Spleen (tissue), 11 donors: ENCODE data around the gene DAB1. TPM values are rescaled to one million over a fixed set of nuclear protein-coding genes. Genes with fewer than 3 reads are reported as not detected.

Experiments used
- DNase-seq: peaks from one replicate; pipeline ENCODE4 v3.0.0-alpha.2; 2020
- H3K27ac ChIP-seq, 8 donors: fragments of 200-600 bp; sonication (generic) in 7 of 8; 1 replicate in 4 of 8; 2 replicates in 4 of 8; pipeline versions ENCODE4 v1.5.0 to v1.8.0; 2016 to 2021; ENCODE audit warnings: inconsistent platforms in 4 of 8, mild to moderate bottlenecking in 4 of 8, moderate library complexity in 1 of 8
- H3K27me3 ChIP-seq, 7 donors: fragments of 200-600 bp; sonication (generic) in 6 of 7; replicated peaks in 1 of 7; 1 replicate in 4 of 7; 2 replicates in 3 of 7; pipeline versions ENCODE4 v1.5.0 to v1.8.0; 2016 to 2021; ENCODE audit warnings: inconsistent platforms in 3 of 7, mild to moderate bottlenecking in 1 of 7
- H3K36me3 ChIP-seq, 6 donors: fragments of 200-600 bp; sonication (generic) in 5 of 6; 1 replicate in 4 of 6; 2 replicates in 2 of 6; pipeline versions ENCODE4 v1.5.0 to v1.8.0; 2016 to 2021; ENCODE audit warnings: inconsistent platforms in 2 of 6
- H3K4me1 ChIP-seq, 6 donors: fragments of 200-600 bp; sonication (generic) in 5 of 6; 1 replicate in 3 of 6; 2 replicates in 3 of 6; pipeline versions ENCODE4 v1.5.0 to v1.8.0; 2016 to 2021; ENCODE audit warnings: inconsistent platforms in 3 of 6
- H3K4me3 ChIP-seq, 8 donors: fragments of 200-600 bp; sonication (generic) in 7 of 8; 1 replicate in 4 of 8; 2 replicates in 4 of 8; pipeline versions ENCODE4 v1.5.0 to v1.8.0; 2016 to 2021; ENCODE audit warnings: inconsistent platforms in 4 of 8, mild to moderate bottlenecking in 4 of 8, moderate library complexity in 2 of 8
- H3K9me3 ChIP-seq, 8 donors: fragments of 200-600 bp; sonication (generic) in 7 of 8; 1 replicate in 4 of 8; 2 replicates in 4 of 8; pipeline versions ENCODE4 v1.5.0 to v1.8.0; 2016 to 2021; ENCODE audit warnings: inconsistent platforms in 4 of 8
- POLR2A ChIP-seq, 3 donors: fragments of 450-650 bp; IDR thresholded peaks; one replicate each; pipeline ENCODE4 v1.5.1; 2017; ENCODE audit warnings: antibody characterized with exemption in 3 of 3, mild to moderate bottlenecking in 1 of 3
- POLR2AphosphoS5 ChIP-seq, 3 donors: sonication (generic); formaldehyde crosslinking; IDR thresholded peaks; one replicate each; pipeline ENCODE4 v1.5.1; 2017; ENCODE audit warnings: antibody characterized with exemption in 3 of 3
- WGBS, 5 donors: extraction: QIAGEN DNeasy Blood & Tissue Kit in 3 of 5; methylation state at CpG; one replicate each; pipeline versions ENCODE4 v1.1.5 to v1.1.7; 2013 to 2018; 5-methylcytosine and 5-hydroxymethylcytosine counted together
- intact Hi-C: fragments of 100-400 bp; cut with DNase I; formaldehyde crosslinking; loops from one replicate; pipeline ENCODE4 v1.15.0; 2023; ENCODE audit warnings: low total_unique reads
- polyA plus RNA-seq, 3 donors: library from polyadenylated mRNA; stranded (reverse); fragments of 200-250 nt; gene quantifications; one replicate each; pipeline ENCODE4 v1.2.1, GENCODE V29; 2013
- total RNA-seq, 7 donors: library from RNA; depleted of rRNA in 3 of 7; stranded (reverse); fragments of >200 nt in 3 of 7; fragmentation: NEBNext Ultra II Directional in 4 of 7; extraction: Animal tissue kit (Norgen Biotek cat#: 25700) in 4 of 7; gene quantifications; one replicate each; pipeline versions ENCODE4 v1.1.0 to v1.2.1, GENCODE V29; 2016 to 2021
- TF ChIP-seq, protein P1 (sequence below), 11 experiments: fragments of 200-600 bp in 7 of 11; fragments of 450-650 bp in 4 of 11; sonication (generic) in 4 of 11; IDR thresholded peaks in 8 of 11; conservative IDR thresholded peaks in 3 of 11; 1 replicate in 7 of 11; 2 replicates in 4 of 11; pipeline versions ENCODE4 v1.4.0 to v1.8.0; 2016 to 2021; ENCODE audit warnings: antibody characterized with exemption in 11 of 11, inconsistent platforms in 4 of 11, mild to moderate bottlenecking in 1 of 11
- donor health status: healthy with polysubstance abuse.
- donor health status: DM: no; HTN: no; CAD: no; lungs with moderate emphysema.
- donor health status: DM: no; HTN: no; CAD: no.
- donor health status: Bipolar disorder and iron deficiency.
- donor health status: healthy.
- donor health status: DM: no; HTN: no; CAD: no.
- donor health status: DM: yes; HTN: yes; CAD: no.

The DAB1 gene
- total and polyA plus RNA-seq, 10 donors, result 0.03 to 0.70 (median 0.26) TPM; not detected in 1

DNA sequence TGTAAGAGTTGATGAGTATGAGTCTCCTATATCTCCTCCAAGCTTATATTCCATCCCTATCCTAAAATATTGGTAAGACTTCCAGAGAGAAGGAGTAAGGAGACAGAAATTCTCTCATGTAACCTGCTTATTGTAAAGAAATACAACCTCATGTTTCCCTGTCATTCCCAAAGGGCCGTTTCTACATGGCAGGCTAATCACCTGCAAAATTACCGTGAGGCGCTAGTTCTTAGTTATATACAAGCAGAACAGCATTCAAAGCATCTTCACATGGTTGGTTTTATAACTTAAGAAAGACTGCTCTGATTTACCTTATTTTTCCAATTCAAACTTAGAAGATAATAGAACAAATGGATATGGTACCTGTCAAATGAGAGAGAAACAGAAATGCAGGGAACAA lies 42.9 kb downstream of the DAB1 start:
- TF ChIP-seq, protein P1, sequence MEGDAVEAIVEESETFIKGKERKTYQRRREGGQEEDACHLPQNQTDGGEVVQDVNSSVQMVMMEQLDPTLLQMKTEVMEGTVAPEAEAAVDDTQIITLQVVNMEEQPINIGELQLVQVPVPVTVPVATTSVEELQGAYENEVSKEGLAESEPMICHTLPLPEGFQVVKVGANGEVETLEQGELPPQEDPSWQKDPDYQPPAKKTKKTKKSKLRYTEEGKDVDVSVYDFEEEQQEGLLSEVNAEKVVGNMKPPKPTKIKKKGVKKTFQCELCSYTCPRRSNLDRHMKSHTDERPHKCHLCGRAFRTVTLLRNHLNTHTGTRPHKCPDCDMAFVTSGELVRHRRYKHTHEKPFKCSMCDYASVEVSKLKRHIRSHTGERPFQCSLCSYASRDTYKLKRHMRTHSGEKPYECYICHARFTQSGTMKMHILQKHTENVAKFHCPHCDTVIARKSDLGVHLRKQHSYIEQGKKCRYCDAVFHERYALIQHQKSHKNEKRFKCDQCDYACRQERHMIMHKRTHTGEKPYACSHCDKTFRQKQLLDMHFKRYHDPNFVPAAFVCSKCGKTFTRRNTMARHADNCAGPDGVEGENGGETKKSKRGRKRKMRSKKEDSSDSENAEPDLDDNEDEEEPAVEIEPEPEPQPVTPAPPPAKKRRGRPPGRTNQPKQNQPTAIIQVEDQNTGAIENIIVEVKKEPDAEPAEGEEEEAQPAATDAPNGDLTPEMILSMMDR (IDR thresholded peaks at IDR 0.05 in 8 of 11, conservative IDR thresholded peaks at IDR 0.05 in 3 of 11), result no peak
- no peak for TF ChIP-seq POLR2A (IDR thresholded peaks at IDR 0.05)
- TF ChIP-seq POLR2AphosphoS5 (IDR thresholded peaks at IDR 0.05), result no peak
- Histone ChIP-seq H3K4me3 (no peak overlapping the region), H3K27ac (no peak overlapping the region), H3K27me3 (no peaks in the 10 kb centered on the region), H3K36me3 (no peaks in the 10 kb centered on the region), H3K9me3 (no peaks in the 10 kb centered on the region), H3K4me1 (no peaks in the 10 kb centered on the region)
- 80 to 94% (median 84%) methylated on average over 3 of the region's 3 CpGs for WGBS, 5 donors
- intact Hi-C loops, result no loop called here
- no peak for DNase-seq

DNA sequence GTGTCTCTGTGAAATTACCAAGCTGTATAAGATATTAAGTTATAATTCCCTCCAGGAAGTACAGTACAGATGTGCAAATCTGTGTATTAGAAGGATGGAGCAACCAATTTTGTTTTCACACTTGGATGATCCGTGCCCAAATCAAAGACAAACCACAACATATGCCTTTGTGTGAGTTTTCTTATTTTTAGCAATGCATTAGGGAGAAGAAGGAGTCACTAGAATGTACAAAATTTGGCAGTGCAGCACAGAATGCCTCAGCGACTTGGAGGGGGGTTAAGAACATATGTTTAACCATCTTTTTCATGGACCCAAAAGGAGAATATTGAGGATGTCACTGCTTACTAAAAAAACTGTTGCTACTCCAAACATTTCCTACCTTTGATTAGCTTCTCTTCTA lies 45.3 kb downstream of the DAB1 start:
- Histone ChIP-seq H3K9me3 (no peaks in the 10 kb centered on the region), H3K4me1 (no peaks in the 10 kb centered on the region), H3K27ac (no peak overlapping the region), H3K4me3 (no peak overlapping the region), H3K27me3 (no peaks in the 10 kb centered on the region), H3K36me3 (no peaks in the 10 kb centered on the region)
- 67 to 86% (median 81%) methylated on average over 2 of the region's 2 CpGs for WGBS, 5 donors
- intact Hi-C loops, result no loop called here
- DNase-seq, result no peak
- no peak for TF ChIP-seq POLR2AphosphoS5 (IDR thresholded peaks at IDR 0.05)
- TF ChIP-seq, protein P1 (IDR thresholded peaks at IDR 0.05 in 8 of 11, conservative IDR thresholded peaks at IDR 0.05 in 3 of 11), result no peak
- TF ChIP-seq POLR2A (IDR thresholded peaks at IDR 0.05), result no peak

DNA sequence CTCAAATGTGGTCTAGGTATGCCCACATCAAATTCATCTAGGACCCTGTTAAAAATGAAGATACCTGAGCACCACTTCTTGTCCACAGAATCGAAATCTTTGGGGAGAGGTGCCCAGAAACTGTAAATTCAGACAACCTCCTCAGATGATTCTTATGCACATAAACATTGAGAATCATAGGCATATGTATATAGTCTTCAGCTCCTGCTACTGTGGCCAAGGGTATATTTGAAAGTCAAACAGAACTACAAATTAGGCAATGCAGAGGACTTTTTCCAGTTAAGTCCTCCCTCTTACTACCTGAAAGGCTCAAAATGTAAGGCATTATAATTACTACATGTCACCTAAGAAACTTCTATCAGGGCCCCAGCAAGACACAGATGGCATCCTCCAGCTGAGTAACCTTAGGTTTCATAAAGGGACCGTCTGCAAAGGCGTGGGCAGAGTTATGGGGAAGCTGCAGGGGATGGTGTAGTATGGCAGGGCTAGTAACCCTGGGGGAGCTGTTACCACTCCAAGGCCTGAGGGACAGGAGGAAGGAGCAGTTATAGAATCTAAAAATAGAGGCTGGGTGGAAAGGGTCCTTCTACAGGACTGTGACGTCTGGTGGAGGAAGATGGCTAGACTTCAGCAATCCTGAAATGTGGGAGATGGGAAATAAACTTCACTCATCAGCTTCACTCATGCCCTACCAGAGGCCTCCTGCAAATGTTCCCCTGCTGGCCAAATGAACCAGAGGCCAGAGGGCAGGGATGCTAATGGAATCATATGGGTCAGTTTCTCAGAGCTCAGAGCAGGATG lies 46.3 kb downstream of the DAB1 start:
- WGBS, 5 donors, result 50 to 74% (median 66%) methylated on average over 4 of the region's 4 CpGs
- TF ChIP-seq POLR2AphosphoS5 (IDR thresholded peaks at IDR 0.05) (no peak), POLR2A (IDR thresholded peaks at IDR 0.05) (no peak)
- TF ChIP-seq, protein P1 (IDR thresholded peaks at IDR 0.05 in 8 of 11, conservative IDR thresholded peaks at IDR 0.05 in 3 of 11), result no peak
- H3K27me3 ChIP-seq, result no peaks in the 10 kb centered on the region
- H3K9me3 ChIP-seq, result no peaks in the 10 kb centered on the region
- H3K36me3 ChIP-seq, result no peaks in the 10 kb centered on the region
- no peak overlapping the region for H3K4me3 ChIP-seq
- no peak for DNase-seq
- intact Hi-C loops, result no loop called here
- no peak overlapping the region for H3K27ac ChIP-seq
- H3K4me1 ChIP-seq, result no peaks in the 10 kb centered on the region

DNA sequence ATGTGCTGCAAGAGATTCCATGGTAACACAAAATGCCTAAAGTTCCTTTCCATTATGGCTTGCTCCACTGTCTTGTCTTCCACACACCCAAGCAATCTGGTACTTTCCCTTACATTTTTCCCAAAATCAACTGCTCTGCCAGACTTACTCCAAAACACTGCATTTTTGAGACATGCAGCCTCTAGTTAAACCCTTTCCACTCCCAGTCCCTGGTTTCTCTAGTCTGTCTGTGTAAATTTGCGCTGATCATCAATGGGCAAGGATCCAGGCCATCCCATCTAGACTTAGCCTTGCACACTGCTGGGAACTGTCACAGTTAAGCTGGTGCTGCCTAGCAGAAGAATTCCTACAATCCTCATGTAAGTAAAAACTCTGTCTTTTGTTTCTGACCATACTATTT lies 47.8 kb downstream of the DAB1 start:
- H3K4me3 ChIP-seq, result no peak overlapping the region
- DNase-seq, result no peak
- no peak overlapping the region for H3K27ac ChIP-seq
- H3K27me3 ChIP-seq, result no peaks in the 10 kb centered on the region
- WGBS, 5 donors, result 68 to 78% (median 70%) methylated on average over 1 of the region's 1 CpG
- no peaks in the 10 kb centered on the region for H3K36me3 ChIP-seq
- no peaks in the 10 kb centered on the region for H3K9me3 ChIP-seq
- TF ChIP-seq POLR2A (IDR thresholded peaks at IDR 0.05), result no peak
- TF ChIP-seq, protein P1 (IDR thresholded peaks at IDR 0.05 in 8 of 11, conservative IDR thresholded peaks at IDR 0.05 in 3 of 11), result no peak
- TF ChIP-seq POLR2AphosphoS5 (IDR thresholded peaks at IDR 0.05), result no peak
- intact Hi-C loops, result no loop called here
- H3K4me1 ChIP-seq, result no peaks in the 10 kb centered on the region
